Measurements from ENCODE around the gene ATG13. TPM values are rescaled to one million over a fixed set of nuclear protein-coding genes. Genes with fewer than 3 reads are reported as not detected.

Gene ATG13
- total RNA-seq, 2 experiments from 2014 or later = 52.5 to 59.0 TPM

DNA sequence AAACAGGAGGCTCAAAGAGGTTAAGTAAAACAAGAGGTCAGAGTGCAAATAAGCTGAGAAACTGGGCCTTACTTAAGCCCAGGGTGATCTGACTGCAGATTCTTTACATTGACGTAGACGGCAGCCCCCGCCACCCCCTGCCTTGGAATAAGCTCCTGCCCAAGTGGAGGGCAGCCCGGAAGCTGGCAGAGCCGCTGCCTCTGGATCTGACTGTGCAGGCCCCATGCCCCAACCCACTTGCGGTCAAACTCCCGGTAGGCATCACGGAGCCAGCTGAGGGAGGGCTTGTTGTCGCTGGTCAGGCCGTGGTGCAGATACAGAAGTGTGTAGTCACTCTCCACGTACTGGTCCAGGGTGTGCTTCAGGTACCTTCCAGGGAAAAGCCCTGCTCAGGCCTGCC lies 64.5 kb downstream of the ATG13 start:
- ChIA-PET CTCF (no interaction called here), POLR2A (no interaction called here)

GRCh38 chr11:46682773-46683752 lies 65.7 kb downstream of the ATG13 start:
- POLR2A ChIA-PET = interaction anchor here (0.6 kb wide), 1 partner anchor 12 kb away, joined by 4 read pairs; no protein-coding TSS in a partner anchor
- CTCF ChIA-PET = interaction anchor here (0.7 kb wide), 1 partner anchor 614 kb away, joined by 3 read pairs; no protein-coding TSS in a partner anchor

GRCh38 chr11:46684367-46684766 lies 67.0 kb downstream of the ATG13 start:
- CTCF ChIA-PET = no interaction called here
- POLR2A ChIA-PET = no interaction called here

GRCh38 chr11:46686886-46687795 lies 69.8 kb downstream of the ATG13 start:
- POLR2A ChIA-PET = no interaction called here

GRCh38 chr11:46690702-46691101 lies 73.3 kb downstream of the ATG13 start:
- ChIA-PET POLR2A (no interaction called here), CTCF (interaction anchor here (0.6 kb wide), 1 partner anchor 20 kb away, joined by 3 read pairs; no protein-coding TSS in a partner anchor)

More at GRCh38 chr11:46686886-46687795, 69.8 kb downstream of the ATG13 start:
- CTCF ChIA-PET = no interaction called here

DNA sequence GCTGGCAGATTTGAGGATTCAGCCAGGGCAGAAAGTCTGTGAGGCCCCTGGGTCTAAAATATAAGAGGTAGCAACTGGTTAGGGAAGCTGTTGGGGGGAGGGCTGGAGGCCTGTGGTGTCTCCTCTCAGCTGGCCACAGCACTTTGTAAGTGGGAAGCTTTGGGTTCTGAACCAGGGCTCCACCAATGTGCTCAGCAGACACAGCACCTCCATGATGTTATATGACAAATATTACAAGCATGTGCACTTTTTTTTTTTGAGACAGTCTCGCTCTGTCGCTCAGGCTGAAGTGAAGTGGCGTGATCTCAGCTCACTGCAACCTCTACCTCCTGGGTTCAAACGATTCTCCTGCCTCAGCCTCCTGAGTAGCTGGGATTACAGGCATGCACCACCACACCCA lies 75.1 kb downstream of the ATG13 start:
- ChIA-PET CTCF (no interaction called here), POLR2A (interaction anchor here (0.5 kb wide), 1 partner anchor 844 kb away, joined by 4 read pairs; no protein-coding TSS in a partner anchor)

GRCh38 chr11:46693597-46694012 lies 76.3 kb downstream of the ATG13 start:
- CTCF ChIA-PET = interaction anchor here (1.4 kb wide), 1 partner anchor 14 kb away, joined by 3 read pairs; no protein-coding TSS in a partner anchor
- POLR2A ChIA-PET = no interaction called here

DNA sequence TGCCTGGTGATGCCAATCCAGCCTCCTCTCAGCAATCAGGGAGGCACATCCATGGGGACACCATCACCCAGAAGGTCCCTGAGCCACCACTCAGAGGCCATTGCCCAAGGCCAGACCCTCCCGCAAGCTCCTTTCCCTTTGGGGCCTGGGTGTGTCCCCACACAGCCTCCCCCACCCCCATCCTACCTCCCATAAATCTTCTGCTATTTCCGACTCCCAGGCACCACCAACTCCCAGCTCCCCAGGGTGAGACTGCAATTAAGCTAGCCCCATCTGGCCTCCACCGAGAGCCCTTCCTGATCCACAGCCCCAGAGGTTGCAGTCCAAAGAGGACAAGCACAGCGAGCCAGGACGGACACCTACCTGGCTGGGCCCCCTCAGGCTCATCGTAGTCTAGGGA lies 76.7 kb downstream of the ATG13 start:
- POLR2A ChIA-PET = no interaction called here
- CTCF ChIA-PET = interaction anchor here (1.4 kb wide), 1 partner anchor 13 kb away, joined by 3 read pairs; no protein-coding TSS in a partner anchor

DNA sequence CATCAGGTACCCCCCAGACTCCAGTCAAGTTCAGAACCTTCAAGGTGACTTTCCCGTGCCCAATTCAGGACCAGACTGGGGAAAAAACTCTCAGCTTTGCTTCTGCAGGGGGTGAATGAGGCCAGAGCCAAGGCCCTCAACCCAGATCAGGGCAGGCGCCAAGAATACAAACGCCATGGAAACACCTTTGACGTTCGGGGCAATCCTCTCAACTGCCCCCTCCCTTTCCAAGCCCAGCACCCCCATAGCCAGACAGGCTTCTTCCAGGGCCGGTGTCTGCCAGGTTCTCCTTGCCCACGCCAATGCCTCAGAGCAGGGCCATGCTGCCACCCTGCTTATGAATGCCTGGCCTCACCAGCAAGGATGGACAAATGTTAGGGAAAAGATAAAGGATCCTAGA lies 77.3 kb downstream of the ATG13 start:
- ChIA-PET POLR2A (no interaction called here), CTCF (interaction anchor here (1.4 to 1.6 kb wide), 2 partner anchors 13 to 24 kb away, joined by 3 read pairs; no protein-coding TSS in a partner anchor)

DNA sequence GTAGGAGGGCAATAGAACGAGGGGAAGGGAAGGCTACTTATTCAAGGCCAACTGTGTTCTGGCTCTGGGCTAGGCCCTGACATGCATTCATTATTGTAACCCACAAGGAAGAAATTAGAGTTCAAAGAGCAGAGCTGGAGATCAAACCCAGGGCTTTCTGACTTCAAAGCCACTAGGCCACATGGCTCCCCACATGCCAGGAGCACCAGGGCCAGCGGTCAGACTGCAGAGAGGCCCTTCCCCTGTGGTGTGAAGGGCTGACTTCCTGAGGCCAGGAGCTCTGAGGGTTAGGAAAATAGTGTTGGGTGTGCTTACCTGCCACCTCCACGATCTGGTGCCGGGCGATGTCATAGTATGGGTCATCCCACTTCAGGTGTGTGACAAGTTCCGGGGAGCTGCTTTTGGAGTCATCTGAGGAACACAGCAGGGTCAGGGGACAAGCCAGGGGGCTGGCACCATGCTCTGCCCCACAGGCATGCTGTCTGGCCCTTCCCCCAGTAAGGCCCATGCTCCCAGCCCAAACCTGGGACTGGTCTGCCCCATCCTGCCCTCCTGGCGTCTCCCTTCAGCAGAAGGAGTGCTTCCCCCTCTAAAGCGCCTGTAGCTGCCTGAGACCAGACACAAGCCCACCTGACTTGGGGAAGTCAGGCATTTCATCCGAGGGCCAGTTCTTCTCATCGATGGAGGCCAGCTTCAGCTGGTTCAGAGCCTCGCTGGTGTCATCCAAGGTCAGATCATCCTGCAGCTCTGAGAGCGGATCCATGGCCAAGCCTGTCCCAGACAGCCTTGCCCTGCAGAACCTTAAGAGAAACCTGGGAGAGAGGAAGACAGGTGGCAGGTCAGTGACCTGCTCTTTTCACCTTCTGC lies 78.2 kb downstream of the ATG13 start:
- ChIA-PET POLR2A (no interaction called here), CTCF (interaction anchor here (0.6 to 1.6 kb wide), 3 partner anchors 10 to 25 kb away, joined by 3 to 4 read pairs (median 3); no protein-coding TSS in a partner anchor)

- ChIA-PET POLR2A (no interaction called here), CTCF (interaction anchor here (0.6 to 1.6 kb wide), 4 partner anchors 10 to 26 kb away, joined by 3 to 4 read pairs (median 3); no protein-coding TSS in a partner anchor)
Measured at GRCh38 chr11:46696212-46696558, 78.8 kb downstream of the ATG13 start.

DNA sequence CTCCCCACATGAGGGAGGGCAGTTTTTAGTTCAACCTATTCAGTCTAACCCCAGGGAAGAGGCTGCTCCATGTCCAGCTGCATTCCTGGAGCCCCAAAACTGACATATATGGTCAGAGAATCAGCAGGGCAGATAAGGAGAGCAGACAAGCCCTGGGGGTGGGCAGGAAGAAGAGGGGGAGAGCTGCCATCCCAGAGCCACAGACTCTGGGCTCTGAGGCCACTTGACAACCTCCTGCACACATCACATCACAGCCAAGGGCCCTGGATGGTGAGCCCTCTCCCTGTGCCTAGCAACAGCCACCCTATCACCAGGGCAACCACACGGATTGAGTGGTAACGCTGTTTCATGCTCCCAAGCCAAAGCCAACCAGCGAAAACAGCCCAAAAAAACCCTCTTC lies 80.0 kb downstream of the ATG13 start:
- CTCF ChIA-PET = interaction anchor here (0.9 kb wide), 1 partner anchor 22 kb away, joined by 3 read pairs; no protein-coding TSS in a partner anchor
- POLR2A ChIA-PET = interaction anchor here (0.5 kb wide), 1 partner anchor 12 kb away, joined by 5 read pairs; no protein-coding TSS in a partner anchor

GRCh38 chr11:46697723-46698122 lies 80.4 kb downstream of the ATG13 start:
- CTCF ChIA-PET = no interaction called here
- POLR2A ChIA-PET = interaction anchor here (0.7 kb wide), 2 partner anchors 45 to 793 kb away, joined by 4 to 5 read pairs; no protein-coding TSS in a partner anchor

- ChIA-PET POLR2A (interaction anchor here (0.6 to 0.7 kb wide), 3 partner anchors 46 to 792 kb away, joined by 3 to 5 read pairs (median 4); no protein-coding TSS in a partner anchor), CTCF (no interaction called here)
Measured at GRCh38 chr11:46698597-46698996, 81.2 kb downstream of the ATG13 start.

GRCh38 chr11:46700241-46701077 lies 83.1 kb downstream of the ATG13 start, which contains the start of the genes ARHGAP1 and ZNF408:
ARHGAP1 (minus strand) TSS chr11:46700619; CDS start chr11:46696107, 4,512 bp downstream.
ZNF408 (plus strand) TSS chr11:46701031; CDS start chr11:46701048, 17 bp downstream.
- ChIA-PET CTCF (interaction anchor here (0.9 kb wide), 1 partner anchor 31 kb away, joined by 3 read pairs; no protein-coding TSS in a partner anchor), POLR2A (interaction anchor here (0.9 to 1.1 kb wide), 3 partner anchors 9 to 1065 kb away, joined by 3 read pairs; no protein-coding TSS in a partner anchor)

- CTCF ChIA-PET = interaction anchor here (1.0 kb wide), 1 partner anchor 19 kb away, joined by 3 read pairs; no protein-coding TSS in a partner anchor
- POLR2A ChIA-PET = interaction anchor here (0.9 to 1.0 kb wide), 2 partner anchors 8 to 1065 kb away, joined by 3 read pairs; no protein-coding TSS in a partner anchor
Measured at GRCh38 chr11:46701078-46701654, 83.8 kb downstream of the ATG13 start.

All from activated CD8-positive, alpha-beta memory T cell treated with anti-CD3 and anti-CD28 coated beads for 36 hours (primary cell).